Fibroblast of lung (primary cell): Measurements from ENCODE around the gene EPG5. TPM values are rescaled to one million over a fixed set of nuclear protein-coding genes. Genes with fewer than 3 reads are reported as not detected.

ENCODE experiments used
- DNase-seq, 2 donors: peaks; one replicate each; pipeline versions ENCODE4 v3.0.0 to v3.0.0-alpha.2; 2010; ENCODE audit warnings: low read depth in 2 of 2
- H2AFZ ChIP-seq: 2 replicates; pipeline ENCODE4 v1.5.1; 2012; ENCODE audit warnings: low read length, control low read depth, inconsistent platforms
- H3K27ac ChIP-seq: 2 replicates; pipeline ENCODE4 v1.5.1; 2011; ENCODE audit warnings: low read length, control low read depth; ENCODE audit not compliant: insufficient read depth
- H3K27me3 ChIP-seq: 2 replicates; pipeline ENCODE4 v1.5.1; 2011; ENCODE audit warnings: mild to moderate bottlenecking, low read length; ENCODE audit not compliant: control insufficient read depth, insufficient read depth
- H3K36me3 ChIP-seq: 2 replicates; pipeline ENCODE4 v1.5.1; 2011; ENCODE audit warnings: low read length; ENCODE audit not compliant: control insufficient read depth, insufficient read depth
- H3K4me1 ChIP-seq: 2 replicates; pipeline ENCODE4 v1.5.1; 2011; ENCODE audit warnings: low read length; ENCODE audit not compliant: control insufficient read depth, insufficient read depth; ENCODE audit errors: extremely low read depth
- H3K4me2 ChIP-seq: 2 replicates; pipeline ENCODE4 v1.5.1; 2011; ENCODE audit warnings: low read length, control low read depth; ENCODE audit not compliant: insufficient read depth; ENCODE audit errors: extremely low read depth
- H3K4me3 ChIP-seq, 4 experiments: fragments of 200-600 bp in 1 of 4; sonication (generic) in 1 of 4; replicated peaks in 1 of 4; 2 replicates each; pipeline ENCODE4 v1.5.1; 2011 to 2016; ENCODE audit warnings: low read length in 4 of 4, low read depth in 3 of 4, mild to moderate bottlenecking in 3 of 4, control low read depth in 2 of 4, inconsistent platforms in 1 of 4, mixed read lengths in 1 of 4; ENCODE audit not compliant: insufficient read depth in 1 of 4; ENCODE audit errors: control extremely low read depth in 1 of 4
- H3K79me2 ChIP-seq: 2 replicates; pipeline ENCODE4 v1.5.1; 2012; ENCODE audit warnings: mild to moderate bottlenecking, low read length, inconsistent platforms; ENCODE audit not compliant: control insufficient read depth, insufficient read depth
- H3K9ac ChIP-seq: 2 replicates; pipeline ENCODE4 v1.5.1; 2011; ENCODE audit warnings: mild to moderate bottlenecking, low read length, control low read depth; ENCODE audit not compliant: insufficient read depth
- H3K9me3 ChIP-seq: 2 replicates; pipeline ENCODE4 v1.5.1; 2012; ENCODE audit warnings: low read depth, low read length; ENCODE audit not compliant: control insufficient read depth, insufficient read depth
- H4K20me1 ChIP-seq: 2 replicates; pipeline ENCODE4 v1.5.1; 2011; ENCODE audit warnings: low read length; ENCODE audit not compliant: control insufficient read depth, insufficient read depth; ENCODE audit errors: extremely low read depth
- EZH2 ChIP-seq: IDR thresholded peaks from 2 replicates; pipeline ENCODE4 v1.5.1; 2012; ENCODE audit warnings: low read length, control low read depth, mild to moderate bottlenecking; ENCODE audit errors: missing control alignments
- polyA plus RNA-seq, 2 donors: library from polyadenylated mRNA; depleted of rRNA in 1 of 2; stranded (reverse) in 1 of 2; unstranded in 1 of 2; fragments of >200 nt; gene quantifications; 2 replicates each; pipeline ENCODE4 v1.2.1, GENCODE V29; 2011 to 2012; ENCODE audit warnings: missing spikeins in 1 of 2
- total RNA-seq: library from RNA; depleted of rRNA; stranded (reverse); fragments of >200 nt; gene quantifications from 2 replicates; pipeline ENCODE4 v1.2.1, GENCODE V29; 2014
- TF ChIP-seq, protein P1 (sequence below), 2 donors: IDR thresholded peaks in 1 of 2; conservative IDR thresholded peaks in 1 of 2; 1 replicate in 1 of 2; 2 replicates in 1 of 2; pipeline ENCODE4 v1.5.1; 2011 to 2012; ENCODE audit warnings: low read length in 2 of 2, control low read depth in 1 of 2, inconsistent platforms in 1 of 2, low read depth in 1 of 2, mild to moderate bottlenecking in 1 of 2

EPG5 gene
- total and polyA plus RNA-seq, 2 donors (not counting 1 experiment from before 2014, with no cell fraction given), result 60.0 to 87.4 TPM

- no peaks in the 10 kb centered on the region for H4K20me1 ChIP-seq
- H3K79me2 ChIP-seq, result no peaks in the 10 kb centered on the region
- H3K27ac ChIP-seq, result no peak overlapping the region
- H3K4me1 ChIP-seq, result no peaks in the 10 kb centered on the region
- no peak overlapping the region for H3K4me3 ChIP-seq
- TF ChIP-seq EZH2, result no peak
- TF ChIP-seq, protein P1, sequence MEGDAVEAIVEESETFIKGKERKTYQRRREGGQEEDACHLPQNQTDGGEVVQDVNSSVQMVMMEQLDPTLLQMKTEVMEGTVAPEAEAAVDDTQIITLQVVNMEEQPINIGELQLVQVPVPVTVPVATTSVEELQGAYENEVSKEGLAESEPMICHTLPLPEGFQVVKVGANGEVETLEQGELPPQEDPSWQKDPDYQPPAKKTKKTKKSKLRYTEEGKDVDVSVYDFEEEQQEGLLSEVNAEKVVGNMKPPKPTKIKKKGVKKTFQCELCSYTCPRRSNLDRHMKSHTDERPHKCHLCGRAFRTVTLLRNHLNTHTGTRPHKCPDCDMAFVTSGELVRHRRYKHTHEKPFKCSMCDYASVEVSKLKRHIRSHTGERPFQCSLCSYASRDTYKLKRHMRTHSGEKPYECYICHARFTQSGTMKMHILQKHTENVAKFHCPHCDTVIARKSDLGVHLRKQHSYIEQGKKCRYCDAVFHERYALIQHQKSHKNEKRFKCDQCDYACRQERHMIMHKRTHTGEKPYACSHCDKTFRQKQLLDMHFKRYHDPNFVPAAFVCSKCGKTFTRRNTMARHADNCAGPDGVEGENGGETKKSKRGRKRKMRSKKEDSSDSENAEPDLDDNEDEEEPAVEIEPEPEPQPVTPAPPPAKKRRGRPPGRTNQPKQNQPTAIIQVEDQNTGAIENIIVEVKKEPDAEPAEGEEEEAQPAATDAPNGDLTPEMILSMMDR (conservative IDR thresholded peaks at IDR 0.05 in 1 of 2, IDR thresholded peaks at IDR 0.05 in 1 of 2; ENCODE audit: low read depth in 1 of 2, low read length in 2 of 2), result no peak
- H3K27me3 ChIP-seq, result no peaks in the 10 kb centered on the region
- no peak overlapping the region for H3K9ac ChIP-seq
- H3K36me3 ChIP-seq, result peaks cover 24% of the 10 kb centered on the region
- no peak overlapping the region for H3K4me2 ChIP-seq
- no peak for DNase-seq
- H2AFZ ChIP-seq, result no peak overlapping the region
- no peaks in the 10 kb centered on the region for H3K9me3 ChIP-seq
Measured at GRCh38 chr18:45859334-45859733, 107.8 kb downstream of the EPG5 start.

DNA sequence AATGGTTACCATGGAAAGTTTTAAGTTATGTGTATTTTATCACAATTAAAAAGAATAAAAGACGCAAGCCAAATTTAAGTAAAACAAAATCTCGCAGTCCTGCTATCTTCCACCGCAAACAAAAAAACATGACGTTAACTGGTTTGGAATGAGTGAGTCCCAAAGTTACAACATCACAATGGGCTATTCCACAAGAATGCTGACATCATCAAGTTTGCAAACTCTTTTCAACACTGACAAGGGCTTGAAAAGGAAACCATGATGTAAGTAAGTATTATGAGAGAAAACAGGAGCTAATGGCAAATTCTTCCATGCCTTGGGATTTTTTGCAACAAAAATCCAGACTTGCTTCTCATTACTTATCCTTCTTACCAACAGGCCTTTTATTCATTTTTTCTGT is 110.6 kb downstream of the EPG5 start:
- H3K9ac ChIP-seq, result no peak overlapping the region
- H2AFZ ChIP-seq, result no peak overlapping the region
- DNase-seq, result peak; percentile 81 to 90
- H3K4me3 ChIP-seq, result no peak overlapping the region
- no peak overlapping the region for H3K4me2 ChIP-seq
- no peaks in the 10 kb centered on the region for H3K9me3 ChIP-seq
- no peak for TF ChIP-seq EZH2
- TF ChIP-seq, protein P1 (conservative IDR thresholded peaks at IDR 0.05 in 1 of 2, IDR thresholded peaks at IDR 0.05 in 1 of 2; ENCODE audit: low read depth in 1 of 2, low read length in 2 of 2), result no peak
- H3K27ac ChIP-seq, result no peak overlapping the region
- H4K20me1 ChIP-seq, result no peaks in the 10 kb centered on the region
- no peaks in the 10 kb centered on the region for H3K79me2 ChIP-seq
- peaks cover 1% of the 10 kb centered on the region for H3K4me1 ChIP-seq
- H3K36me3 ChIP-seq, result peaks cover 23% of the 10 kb centered on the region
- H3K27me3 ChIP-seq, result no peaks in the 10 kb centered on the region

DNA sequence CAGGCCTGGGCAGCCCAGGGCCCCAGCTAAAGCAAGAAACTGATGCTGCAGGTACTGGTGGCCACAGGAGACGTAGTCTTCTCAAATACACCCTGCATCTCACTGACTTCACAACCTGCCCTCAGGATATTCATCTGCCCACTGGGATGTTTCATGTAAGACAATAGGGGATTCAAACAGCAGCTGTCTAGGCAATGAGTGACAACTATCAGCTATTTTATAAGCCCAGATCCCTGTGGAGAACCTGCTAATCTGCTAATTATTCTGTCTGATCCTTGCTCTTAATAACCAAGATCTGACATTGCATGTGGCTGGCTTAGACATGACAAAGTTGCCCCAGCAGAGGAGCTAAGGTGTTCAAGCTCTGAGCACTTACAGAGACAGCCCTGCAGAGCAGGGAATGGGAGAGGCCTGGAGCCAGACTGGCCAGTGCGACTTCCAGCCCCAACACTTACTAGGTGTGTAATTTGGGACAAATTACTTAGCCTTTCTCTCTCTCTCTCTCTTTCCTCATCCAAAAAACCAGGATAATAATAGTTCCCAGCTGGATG is 113.0 kb downstream of the EPG5 start:
- H3K27me3 ChIP-seq, result no peaks in the 10 kb centered on the region
- DNase-seq, result no peak
- no peak overlapping the region for H2AFZ ChIP-seq
- no peaks in the 10 kb centered on the region for H4K20me1 ChIP-seq
- TF ChIP-seq EZH2, result no peak
- TF ChIP-seq, protein P1 (conservative IDR thresholded peaks at IDR 0.05 in 1 of 2, IDR thresholded peaks at IDR 0.05 in 1 of 2; ENCODE audit: low read depth in 1 of 2, low read length in 2 of 2), result no peak
- no peak overlapping the region for H3K4me2 ChIP-seq
- H3K36me3 ChIP-seq, result peaks cover 28% of the 10 kb centered on the region
- H3K79me2 ChIP-seq, result no peaks in the 10 kb centered on the region
- H3K9me3 ChIP-seq, result no peaks in the 10 kb centered on the region
- H3K4me1 ChIP-seq, result peaks cover 3% of the 10 kb centered on the region
- H3K27ac ChIP-seq, result no peak overlapping the region
- no peak overlapping the region for H3K9ac ChIP-seq
- no peak overlapping the region for H3K4me3 ChIP-seq
